Progenitor cell of endocrine pancreas (in vitro differentiated cells): Measurements from ENCODE around the gene USP30. TPM values are rescaled to one million over a fixed set of nuclear protein-coding genes. Genes with fewer than 3 reads are reported as not detected.
A peak's percentile ranks its signal among the peaks of the same experiment; 100 is the strongest.

ENCODE experiments used
- DNase-seq: peaks from one replicate; pipeline ENCODE4 v3.0.0; 2021; ENCODE audit warnings: low spot score; ENCODE audit not compliant: unreplicated experiment
- H3K27ac Mint-ChIP-seq: 2 replicates; pipeline ENCODE4 v1.8.0; 2021; ENCODE audit warnings: mild to moderate bottlenecking, moderate library complexity, mixed read lengths
- H3K27me3 Mint-ChIP-seq: 2 replicates; pipeline ENCODE4 v1.8.0; 2021; ENCODE audit warnings: mixed read lengths
- H3K36me3 Mint-ChIP-seq: 2 replicates; pipeline ENCODE4 v1.8.0; 2022; ENCODE audit warnings: mixed read lengths; ENCODE audit not compliant: insufficient read depth
- H3K4me1 Mint-ChIP-seq: 2 replicates; pipeline ENCODE4 v1.8.0; 2021; ENCODE audit warnings: low read depth, mixed read lengths
- H3K4me3 Mint-ChIP-seq: 2 replicates; pipeline ENCODE4 v1.8.0; 2021; ENCODE audit warnings: low read depth, mild to moderate bottlenecking, moderate library complexity, mixed read lengths
- H3K9me3 Mint-ChIP-seq: 2 replicates; pipeline ENCODE4 v1.8.0; 2021; ENCODE audit warnings: low read depth, mixed read lengths
- CTCF ChIP-seq: fragments of 200-600 bp; sonication (generic); IDR thresholded peaks from one replicate; pipeline ENCODE4 v1.5.0; 2021; ENCODE audit warnings: antibody characterized with exemption, mild to moderate bottlenecking; ENCODE audit not compliant: unreplicated experiment
- total RNA-seq: library from RNA; stranded (reverse); gene quantifications from 2 replicates; pipeline ENCODE4 v1.2.1, GENCODE V29; 2021

The USP30 gene
- total RNA-seq, 1 donor from 2014 or later, result 23.0 TPM

GRCh38 chr12:109114644-109115043 is 62.3 kb downstream of the USP30 start:
- no peak overlapping the region for H3K4me3 Mint-ChIP-seq
- peaks cover 3% of the 10 kb centered on the region for H3K36me3 Mint-ChIP-seq
- no peaks in the 10 kb centered on the region for H3K9me3 Mint-ChIP-seq
- H3K27me3 Mint-ChIP-seq, result no peaks in the 10 kb centered on the region
- peak overlapping the region; percentile 42 for H3K27ac Mint-ChIP-seq
- H3K4me1 Mint-ChIP-seq, result peaks cover 36% of the 10 kb centered on the region
- TF ChIP-seq CTCF, result no peak
- DNase-seq, result no peak

GRCh38 chr12:109115404-109115757 is 63.0 kb downstream of the USP30 start:
- no peak for TF ChIP-seq CTCF
- Mint-ChIP-seq H3K9me3 (no peaks in the 10 kb centered on the region), H3K27ac (peak overlapping the region; percentile 92), H3K36me3 (peaks cover 3% of the 10 kb centered on the region), H3K4me3 (no peak overlapping the region), H3K27me3 (no peaks in the 10 kb centered on the region), H3K4me1 (peaks cover 35% of the 10 kb centered on the region)
- no peak for DNase-seq

- peaks cover 32% of the 10 kb centered on the region for H3K4me1 Mint-ChIP-seq
- peaks cover 1% of the 10 kb centered on the region for H3K36me3 Mint-ChIP-seq
- H3K27ac Mint-ChIP-seq, result peak within 1 kb of the TSS; percentile 92
- TF ChIP-seq CTCF, result no peak
- H3K27me3 Mint-ChIP-seq, result no peaks in the 10 kb centered on the region
- no peak for DNase-seq
- H3K9me3 Mint-ChIP-seq, result no peaks in the 10 kb centered on the region
- H3K4me3 Mint-ChIP-seq, result peak within 1 kb of the TSS; percentile 17
These were observed 63.6 kb downstream of the USP30 start, which contains the start of gene ACACB for GRCh38 chr12:109115758-109116610. Gene ACACB, plus strand, starts transcription at chr12:109116587. Its CDS starts 22,819 bp downstream, at chr12:109139406.

- no peak for TF ChIP-seq CTCF
- H3K4me3 Mint-ChIP-seq, result peak overlapping the region; percentile 17
- H3K4me1 Mint-ChIP-seq, result peaks cover 32% of the 10 kb centered on the region
- no peaks in the 10 kb centered on the region for H3K27me3 Mint-ChIP-seq
- no peaks in the 10 kb centered on the region for H3K9me3 Mint-ChIP-seq
- DNase-seq, result no peak
- H3K27ac Mint-ChIP-seq, result peak overlapping the region; percentile 92
- peaks cover 1% of the 10 kb centered on the region for H3K36me3 Mint-ChIP-seq
These were observed 64.2 kb downstream of the USP30 start for GRCh38 chr12:109116611-109116949.

GRCh38 chr12:109120095-109120494 is 67.7 kb downstream of the USP30 start:
- Mint-ChIP-seq H3K9me3 (no peaks in the 10 kb centered on the region), H3K4me1 (peaks cover 20% of the 10 kb centered on the region), H3K36me3 (peaks cover 1% of the 10 kb centered on the region), H3K4me3 (no peak overlapping the region), H3K27me3 (no peaks in the 10 kb centered on the region), H3K27ac (peak overlapping the region; percentile 12)
- no peak for TF ChIP-seq CTCF
- DNase-seq, result no peak
